IPS DF 4.7 (cell line): ENCODE measurements around the gene TIAM2.
"Not testable (repeated sequence)": the region's sequence is repeated elsewhere in the genome, so short reads cannot be mapped to it uniquely, and the experiment has no call there.

Experiments
- DNase-seq: peaks from one replicate; pipeline ENCODE4 v3.0.0-alpha.2; 2013; ENCODE audit warnings: low spot score; ENCODE audit errors: extremely low read depth

Gene TIAM2

DNA sequence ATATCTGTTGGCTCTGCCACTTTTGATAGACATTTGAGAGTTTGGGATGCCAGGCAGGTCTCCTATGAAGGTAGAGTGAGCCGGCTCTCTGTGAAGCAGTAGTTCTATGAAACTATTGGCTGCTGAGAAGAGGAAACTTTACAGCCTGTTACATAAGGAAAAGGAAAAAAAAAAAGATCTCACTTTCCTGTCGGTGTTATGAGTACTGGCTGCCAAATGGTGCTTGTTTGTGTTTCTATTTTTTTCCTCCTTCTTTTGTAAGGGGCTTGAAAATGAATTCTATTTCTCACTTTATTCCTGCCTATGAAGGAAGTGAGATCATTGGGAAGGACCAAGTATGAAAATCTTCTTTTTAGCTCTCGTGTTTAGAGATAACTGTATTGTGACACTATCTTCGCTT lies 195.6 kb downstream of the TIAM2 start:
- DNase-seq = no peak

DNA sequence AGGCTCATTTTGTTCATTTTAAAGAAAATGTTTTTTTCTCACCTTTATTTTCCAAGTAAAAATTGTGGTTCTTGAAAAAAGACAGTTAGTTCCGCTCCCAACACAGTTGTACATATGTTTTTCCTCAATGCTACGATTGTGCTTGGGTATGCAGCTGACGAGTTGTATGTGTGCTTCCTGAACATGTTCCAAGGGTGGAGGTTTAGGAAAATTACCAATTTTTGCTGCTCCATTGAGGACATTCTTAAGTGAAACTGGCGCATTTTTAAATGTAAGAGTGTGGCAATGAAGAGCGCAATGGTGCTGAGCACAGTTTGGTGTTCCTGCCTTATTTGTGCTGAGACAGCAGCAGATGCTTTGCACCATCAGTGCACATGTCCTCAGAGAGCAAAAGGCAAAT lies 198.4 kb downstream of the TIAM2 start:
- DNase-seq = no peak

DNA sequence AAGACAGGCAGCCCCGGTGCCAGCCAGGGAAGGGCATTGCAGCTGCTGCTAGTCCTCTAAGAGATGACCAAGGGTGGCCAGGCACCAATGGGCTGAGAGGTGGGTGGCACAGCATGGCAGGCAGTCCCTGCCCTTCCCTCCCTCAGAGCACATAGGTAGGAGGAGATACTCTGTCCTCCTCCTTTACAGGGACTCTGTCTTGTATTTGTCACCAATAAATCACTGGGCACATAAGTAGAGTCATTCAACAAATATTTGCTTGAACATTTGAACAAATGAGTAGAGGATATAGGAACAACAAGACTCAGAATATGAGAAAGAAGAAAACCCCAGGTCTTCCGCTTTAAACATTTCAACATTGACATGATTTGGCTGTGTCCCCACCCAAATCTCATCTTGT lies 199.3 kb downstream of the TIAM2 start:
- DNase-seq = no peak

DNA sequence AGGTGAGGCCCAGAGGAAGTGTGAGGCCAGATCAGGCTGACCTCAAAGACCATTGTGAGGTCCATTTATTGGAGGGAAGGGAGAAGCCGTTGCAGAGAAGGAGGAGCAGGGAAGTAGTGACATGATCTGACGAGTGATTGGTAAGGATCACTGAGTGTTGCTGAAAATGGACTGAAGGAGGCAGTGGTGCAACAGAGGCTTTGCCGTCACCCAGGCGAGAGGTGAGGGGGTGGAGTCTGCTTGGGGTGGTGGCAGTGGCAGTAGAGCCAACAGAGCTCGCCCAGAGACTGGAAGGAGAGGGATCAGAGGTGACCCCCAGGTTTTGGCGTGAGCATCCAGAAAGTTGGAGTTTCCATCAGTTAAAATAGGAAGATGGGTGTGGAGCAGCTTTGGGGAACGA lies 200.8 kb downstream of the TIAM2 start:
- no peak for DNase-seq

DNA sequence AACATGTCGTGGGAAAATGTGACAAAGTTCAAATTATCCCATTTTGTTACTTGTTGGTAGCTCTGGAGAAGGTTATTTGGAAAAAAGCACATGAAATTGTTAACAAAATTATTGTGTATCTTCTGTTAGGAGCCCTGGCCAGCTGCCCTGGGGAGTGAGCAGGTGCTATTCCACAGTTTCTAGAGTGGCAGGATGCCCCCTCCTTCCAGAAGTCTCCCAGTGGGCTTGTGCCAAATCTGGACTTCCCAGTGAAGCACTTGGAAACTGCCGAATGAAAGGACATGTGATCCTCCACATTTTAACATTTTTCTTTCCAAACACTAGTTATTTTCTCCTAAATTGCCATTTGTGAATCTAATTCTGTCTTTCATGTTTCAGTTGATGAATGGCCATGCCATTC lies 201.8 kb downstream of the TIAM2 start:
- DNase-seq = no peak

DNA sequence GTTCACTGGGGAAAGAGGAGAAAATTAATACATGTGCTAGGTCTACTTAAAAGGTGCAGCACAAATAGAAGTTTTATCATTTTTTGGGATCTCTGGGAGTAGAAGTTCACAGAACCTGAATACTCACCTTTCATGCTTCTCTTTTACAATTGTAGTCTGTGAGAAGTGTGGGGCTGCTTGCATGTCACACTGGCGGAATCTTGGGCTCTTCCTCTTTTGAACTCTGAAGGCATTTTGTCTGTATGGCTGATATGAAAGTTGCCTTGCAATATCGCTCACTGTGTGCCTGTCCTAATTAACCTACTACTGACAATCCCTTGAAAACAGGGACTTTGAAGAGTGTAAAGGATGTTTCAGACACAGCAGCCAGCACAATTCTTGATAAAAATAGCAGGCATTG lies 202.8 kb downstream of the TIAM2 start:
- no peak for DNase-seq

DNA sequence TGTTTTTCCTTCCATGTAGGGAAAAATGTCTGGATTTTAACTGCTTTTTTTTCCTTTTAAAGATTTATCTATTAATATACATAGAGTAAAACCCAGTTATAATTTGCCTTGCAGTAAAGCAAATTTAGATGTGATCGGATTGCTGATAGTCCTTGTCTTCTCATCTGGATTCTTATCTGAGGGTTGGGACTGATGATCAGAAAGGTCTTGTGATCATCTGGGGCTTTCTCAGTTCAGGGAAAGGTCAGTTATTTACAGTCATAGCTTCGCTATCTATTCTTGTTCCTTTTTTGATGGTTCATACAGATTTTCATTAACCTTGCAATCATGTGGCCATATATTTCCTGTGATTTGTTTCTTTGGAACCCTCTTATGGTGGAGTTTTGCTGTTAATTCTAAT lies 204.9 kb downstream of the TIAM2 start:
- DNase-seq = no peak

DNA sequence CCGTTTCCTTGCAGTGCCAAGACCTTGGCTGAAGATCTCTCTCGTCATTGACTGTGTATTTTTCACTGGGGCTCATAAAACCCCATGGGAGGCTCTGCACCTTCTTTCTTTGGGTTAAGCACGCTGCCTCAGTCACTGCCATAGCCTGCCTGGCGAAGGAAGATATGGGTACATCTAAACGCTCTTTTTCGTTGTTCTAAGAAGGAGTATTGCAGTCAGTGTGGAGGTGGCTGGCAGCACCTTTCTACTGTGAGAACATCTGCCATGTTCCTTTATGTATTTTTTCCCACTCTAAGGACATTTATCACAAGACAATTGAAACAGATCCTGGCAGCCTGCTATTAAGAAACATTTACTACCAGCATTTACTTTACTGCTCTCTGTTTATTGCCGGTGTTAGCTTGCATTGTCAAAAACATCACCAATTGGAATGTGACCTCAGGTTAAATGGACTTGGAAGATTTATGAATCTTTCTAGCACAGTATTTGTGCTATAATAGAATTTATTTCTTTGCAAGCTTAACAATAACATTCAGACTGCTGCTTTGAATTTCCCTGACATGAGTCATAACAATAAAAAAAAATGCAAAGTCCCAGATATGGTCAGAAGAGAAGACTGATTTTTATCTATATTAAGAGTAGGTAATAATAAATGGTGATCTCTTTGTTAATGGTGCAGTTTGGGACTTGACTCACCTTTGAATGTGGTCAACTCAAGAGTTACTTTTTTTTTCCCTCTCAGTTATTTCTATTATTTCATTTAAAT lies 206.5 kb downstream of the TIAM2 start:
- no peak for DNase-seq

DNA sequence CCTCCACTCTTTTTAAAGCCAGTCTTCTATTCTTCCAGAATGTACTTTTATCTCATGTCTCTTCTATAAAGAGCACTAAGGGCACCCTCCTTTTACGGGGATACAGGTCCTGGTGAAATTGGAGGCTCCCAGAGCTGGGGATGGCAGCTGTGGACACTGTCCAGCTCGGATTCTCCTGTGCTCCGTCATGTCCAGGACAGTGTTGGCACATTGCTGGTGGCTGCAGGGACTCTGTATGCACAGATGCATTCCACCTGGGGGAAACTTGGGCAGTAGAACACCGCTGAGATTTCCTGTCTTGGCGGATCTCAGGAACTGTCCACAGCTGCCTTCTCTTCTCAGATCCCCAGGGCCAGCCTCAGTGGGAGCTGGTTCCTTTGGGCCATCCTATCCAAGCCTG lies 212.1 kb downstream of the TIAM2 start:
- DNase-seq = no peak

DNA sequence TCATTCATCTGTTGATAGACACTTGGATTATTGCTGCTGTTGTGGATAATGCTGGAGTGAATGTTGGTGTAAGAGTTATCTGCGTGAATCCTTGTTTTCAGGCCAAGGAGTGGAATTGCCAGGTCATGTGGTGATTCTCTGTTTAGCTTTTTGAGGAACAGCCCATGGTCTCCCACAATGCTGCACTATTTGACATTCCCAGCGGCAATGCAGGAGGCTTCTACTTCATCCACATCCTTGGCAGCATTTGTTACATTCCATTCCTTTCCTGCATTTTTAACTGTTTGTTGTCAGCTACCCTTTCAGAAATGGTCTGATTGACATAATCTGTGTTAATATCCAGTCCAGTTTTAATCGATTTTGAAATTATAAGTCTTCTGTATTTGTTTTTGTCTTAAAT lies 217.0 kb downstream of the TIAM2 start:
- DNase-seq = no peak

DNA sequence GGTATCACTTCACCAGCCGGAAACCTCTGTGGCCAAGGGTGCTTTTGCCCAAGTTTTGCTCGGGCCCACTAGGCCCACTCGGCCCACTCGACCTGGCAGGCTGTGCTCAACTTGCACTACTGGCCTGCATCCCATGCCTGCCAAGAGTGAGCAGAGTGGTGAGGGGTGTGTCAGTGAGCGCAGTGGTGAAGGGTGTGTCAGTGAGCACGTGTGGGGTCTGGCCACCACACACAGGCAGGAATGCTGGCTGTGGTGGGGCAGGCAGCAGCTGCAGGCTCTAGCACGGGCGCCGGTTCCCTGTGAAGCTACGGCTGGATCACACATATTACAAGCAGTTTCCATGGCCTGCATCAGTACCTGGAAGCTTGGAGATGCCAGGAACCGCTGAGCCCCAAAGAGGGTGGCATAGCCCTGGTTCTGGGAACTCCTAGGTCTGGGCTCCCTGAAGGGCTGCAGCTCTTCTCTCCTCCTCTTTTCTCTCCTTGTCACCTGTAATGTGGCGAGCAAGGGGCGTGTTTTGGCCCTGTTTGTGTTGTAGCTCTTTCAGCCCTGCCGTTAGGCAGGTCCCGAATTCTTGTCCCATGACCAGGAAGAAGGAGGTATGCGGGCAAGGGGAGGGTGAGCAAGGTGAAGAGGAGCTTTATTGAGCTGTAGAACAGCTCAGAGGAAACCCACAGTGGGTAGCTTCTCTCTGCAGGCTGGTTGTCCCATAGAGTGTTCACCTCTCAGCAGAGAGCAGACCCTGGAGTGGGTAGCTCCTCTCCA lies 217.7 kb downstream of the TIAM2 start:
- DNase-seq = no peak

DNA sequence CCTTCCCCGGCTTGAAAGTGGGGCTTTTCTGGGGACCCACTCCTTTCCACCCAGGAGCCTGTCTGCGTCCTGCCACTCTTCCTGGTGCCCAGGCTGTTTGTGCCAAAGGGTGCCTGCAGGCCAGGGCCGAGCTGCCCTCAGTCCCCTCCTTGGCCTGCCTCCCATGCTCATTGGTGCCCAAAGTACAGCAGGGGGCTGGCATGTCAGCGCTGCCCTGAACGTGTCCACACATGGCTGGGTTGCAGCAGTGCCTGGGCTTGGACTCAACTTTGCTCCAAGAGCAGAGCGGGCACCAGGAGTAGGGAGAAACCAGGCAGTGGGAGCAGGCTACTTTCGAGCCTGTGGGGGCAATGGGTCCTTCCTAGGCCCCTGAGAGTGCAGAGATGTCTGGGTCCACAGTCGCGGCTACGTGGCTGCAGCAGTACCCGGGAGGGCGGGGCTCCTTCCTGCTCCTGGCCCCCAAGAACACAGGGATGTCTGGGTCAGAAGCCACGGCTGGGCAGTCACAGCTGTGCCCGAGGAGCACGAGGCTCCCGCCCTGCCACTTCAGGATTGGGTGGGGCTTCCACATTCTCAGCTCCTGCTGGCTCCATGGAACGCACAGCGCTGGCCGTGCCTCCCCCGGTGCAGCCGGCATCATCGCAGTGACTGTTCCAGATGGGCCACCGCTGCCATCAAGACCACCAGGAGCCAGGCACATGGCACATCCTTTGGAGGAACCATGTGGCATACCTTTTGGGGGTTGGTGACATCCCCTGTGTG lies 218.7 kb downstream of the TIAM2 start:
- no peak for DNase-seq

DNA sequence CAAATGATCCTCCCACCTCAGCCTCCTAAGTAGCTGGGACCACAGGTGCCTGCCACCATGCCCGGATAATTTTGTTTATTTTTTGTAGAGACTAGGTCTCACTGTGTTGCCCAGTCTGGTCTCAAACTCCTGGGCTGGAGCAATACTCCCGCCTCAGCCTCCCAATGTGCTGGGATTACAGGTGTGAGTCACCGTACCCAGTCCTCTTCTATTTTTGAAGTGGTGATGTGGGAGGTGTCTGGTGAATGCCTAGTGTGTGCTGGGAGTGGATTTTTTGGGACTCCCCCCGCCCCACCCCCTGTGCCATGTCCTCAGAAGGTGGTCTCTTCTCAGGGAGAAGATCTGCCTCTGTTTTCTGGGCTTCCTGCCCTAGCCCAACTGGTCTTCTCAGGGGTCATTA lies 220.8 kb downstream of the TIAM2 start:
- no peak for DNase-seq

DNA sequence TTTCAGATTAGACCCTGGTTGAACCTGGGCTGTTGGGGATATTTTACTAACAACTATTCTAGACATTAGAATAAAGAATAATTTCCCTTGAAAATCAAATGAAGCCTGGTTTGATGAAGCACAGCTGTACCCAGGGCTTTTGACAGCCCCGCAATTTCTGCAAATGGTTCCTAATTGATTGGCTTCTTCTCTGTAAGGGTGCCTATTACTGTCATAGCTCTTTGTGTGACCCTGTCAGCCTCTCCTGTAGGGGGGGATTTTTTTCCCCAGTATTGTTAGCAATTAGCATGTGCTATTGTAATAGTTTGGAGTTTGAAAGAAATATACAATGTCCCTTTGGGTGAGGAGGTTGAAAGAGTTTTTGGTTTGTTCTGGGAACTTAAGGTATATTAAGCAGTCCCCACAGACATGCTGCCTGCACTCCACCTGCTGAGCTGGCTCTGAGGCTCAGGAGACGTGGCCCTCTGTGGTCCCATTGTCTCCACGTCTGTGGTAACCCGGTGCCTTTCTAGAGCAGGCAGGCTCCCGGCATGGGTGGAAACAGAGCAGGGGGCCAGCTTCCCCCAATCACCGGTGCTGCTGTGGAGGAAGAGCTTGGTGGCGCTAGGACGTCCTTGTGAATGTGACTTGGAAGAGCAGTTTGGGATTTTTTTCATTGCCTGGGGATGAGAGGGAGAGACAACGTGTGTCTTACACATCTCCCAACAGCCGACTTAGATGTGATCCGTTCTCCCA lies 221.4 kb downstream of the TIAM2 start:
- no peak for DNase-seq

DNA sequence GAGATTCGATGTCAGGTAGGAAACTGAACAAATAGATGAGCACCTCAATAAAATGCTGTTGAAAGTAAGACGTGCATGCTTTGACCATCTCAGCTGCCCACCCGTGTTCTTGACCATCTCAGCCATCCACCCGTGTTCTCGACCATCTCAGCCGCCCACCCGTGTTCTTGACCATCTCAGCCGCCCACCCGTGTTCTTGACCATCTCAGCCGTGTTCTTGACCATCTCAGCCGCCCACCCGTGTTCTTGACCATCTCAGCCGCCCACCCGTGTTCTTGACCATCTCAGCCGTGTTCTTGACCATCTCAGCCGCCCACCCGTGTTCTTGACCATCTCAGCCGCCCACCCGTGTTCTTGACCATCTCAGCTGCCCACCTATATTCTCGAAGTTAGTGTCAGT lies 223.6 kb downstream of the TIAM2 start:
- DNase-seq = not testable (repeated sequence)

DNA sequence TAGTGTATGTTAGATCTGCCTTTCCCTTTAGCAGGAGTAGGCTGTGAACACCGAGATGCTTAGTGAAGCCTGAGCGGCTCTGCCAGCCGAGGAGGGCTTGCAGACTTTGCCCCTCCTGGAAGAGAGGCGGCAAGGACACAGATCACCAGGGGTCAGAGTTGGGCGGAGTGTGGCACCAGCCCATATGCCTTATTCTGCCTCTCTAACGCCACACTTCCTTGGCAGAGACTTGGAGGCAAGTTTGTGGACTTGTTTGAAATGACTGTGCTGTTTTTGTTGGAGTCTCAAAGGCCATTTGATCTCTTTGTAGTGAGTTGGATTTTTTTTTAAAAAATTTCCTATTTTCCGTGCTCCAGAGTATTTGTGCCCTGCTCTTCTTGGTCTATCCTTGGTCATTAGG lies 224.2 kb downstream of the TIAM2 start:
- DNase-seq = no peak

DNA sequence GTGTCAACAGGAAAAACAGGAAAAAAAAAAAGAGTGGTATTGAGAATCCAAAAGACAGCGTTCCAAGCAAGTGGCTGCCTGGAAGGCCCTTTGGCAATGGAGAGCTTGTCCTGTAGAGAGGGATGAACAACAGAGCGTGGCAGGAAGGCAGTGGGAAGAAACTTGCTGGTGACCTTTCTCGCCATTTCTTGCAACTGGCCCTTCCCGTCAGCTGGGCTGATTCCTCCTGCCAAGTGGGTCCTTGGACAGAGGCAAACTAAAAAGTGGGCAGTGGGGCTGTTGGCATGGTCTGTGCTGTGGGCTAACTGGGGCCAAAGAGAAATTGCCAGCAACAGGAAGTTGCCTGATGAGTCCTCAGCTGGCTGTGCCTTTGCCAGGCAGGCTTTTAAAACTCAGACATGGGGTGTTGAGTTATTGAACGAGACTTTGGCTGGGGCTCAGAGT lies 224.8 kb downstream of the TIAM2 start:
- DNase-seq = no peak

DNA sequence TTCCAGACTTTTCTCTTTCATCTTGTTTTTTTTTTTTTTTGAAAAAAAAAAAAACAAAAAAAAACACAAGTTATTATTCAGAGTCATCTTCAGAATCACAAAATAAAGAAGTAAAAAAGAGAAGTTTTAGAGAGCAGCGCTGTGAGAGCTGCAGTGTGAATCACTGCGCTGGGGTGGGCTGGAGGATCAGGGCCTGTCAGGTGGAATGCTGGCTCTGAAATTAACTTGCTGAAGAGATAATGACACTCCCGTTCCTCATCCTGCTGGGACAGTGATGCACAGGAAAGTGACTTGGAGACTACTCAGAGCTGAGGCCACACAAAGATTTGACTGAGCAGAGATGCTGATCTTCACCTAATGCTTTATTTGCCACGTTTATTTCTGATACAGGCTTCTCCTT lies 226.0 kb downstream of the TIAM2 start:
- no peak for DNase-seq

DNA sequence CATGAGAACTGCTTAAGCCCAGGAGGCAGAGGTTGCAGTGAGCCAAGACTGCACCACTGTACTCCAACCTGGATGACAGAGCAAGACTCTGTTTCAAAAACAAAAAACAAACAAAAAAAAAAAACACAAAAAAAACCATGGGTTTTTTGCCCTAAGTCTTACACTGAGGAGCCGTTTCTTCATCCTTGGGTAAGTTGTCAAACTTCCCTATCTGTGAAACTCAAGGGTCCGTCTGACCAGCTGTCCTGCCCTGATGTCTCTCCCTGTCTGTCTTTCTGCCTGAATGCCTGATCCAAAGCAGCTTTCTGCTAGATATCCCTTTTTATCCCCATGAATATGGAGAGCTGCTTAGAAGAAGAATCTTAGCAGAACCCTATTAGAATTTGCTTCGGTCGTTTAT lies 227.4 kb downstream of the TIAM2 start:
- no peak for DNase-seq

DNA sequence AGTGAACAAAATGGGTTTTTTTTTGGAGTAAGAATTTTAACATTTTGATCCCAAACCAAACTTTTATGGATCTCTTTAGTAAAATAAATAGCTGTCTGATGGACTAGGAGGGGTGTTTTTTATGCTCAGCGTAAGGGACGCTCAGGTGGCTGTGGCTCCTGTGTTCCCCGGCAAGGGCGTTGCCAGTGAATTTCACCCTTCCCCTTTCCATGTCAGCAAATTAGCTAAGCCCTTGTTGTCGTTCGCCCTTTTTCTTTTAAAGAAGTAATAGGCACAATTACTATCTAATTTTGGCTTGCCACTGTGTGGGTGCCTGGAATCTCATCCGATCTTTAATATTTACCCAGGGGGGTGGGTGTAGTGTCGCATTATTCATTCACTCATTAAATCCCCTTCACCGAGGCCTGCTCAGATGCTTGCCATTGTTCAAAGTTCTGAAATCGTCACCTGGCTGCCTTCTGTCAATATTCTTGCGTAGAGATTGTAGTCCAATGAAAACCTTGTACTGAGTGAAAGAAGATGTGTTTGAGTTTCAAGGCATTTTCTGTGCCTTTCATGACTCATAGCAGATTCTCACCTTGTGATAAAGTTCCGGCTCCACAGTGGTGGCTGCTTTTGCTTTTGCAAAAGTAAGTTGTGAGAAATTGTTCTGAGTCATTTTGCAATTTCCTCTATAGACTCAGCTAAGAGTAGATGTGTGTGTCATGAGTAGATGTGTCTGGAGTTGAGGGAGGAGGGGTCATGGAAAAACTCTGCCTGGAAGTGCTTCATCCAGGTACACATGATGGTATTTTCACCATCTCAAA lies 228.7 kb downstream of the TIAM2 start:
- no peak for DNase-seq

DNA sequence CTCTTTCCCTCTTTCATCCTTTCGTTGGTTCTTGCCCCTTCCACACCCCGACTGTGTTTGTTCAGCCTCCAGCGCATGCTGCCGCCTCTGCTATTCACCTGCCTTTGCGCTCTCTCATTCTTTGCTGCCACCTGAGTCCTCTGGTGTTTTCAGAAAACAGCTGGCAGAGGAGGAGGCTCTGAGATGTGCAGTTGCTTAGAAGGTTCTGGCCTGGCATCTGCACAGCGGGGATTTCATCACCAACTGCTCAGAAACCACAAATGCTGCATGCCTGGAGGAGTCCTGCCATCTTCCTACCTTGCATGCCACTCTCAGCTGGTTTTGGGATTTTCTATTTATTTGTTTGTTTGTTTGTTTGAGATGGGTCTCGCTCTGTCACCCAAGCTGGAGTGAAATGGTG lies 229.5 kb downstream of the TIAM2 start:
- no peak for DNase-seq
